Measurements from ENCODE around the gene KLC3. TPM values are rescaled to one million over a fixed set of nuclear protein-coding genes. Genes with fewer than 3 reads are reported as not detected.

The KLC3 gene
- total and polyA plus RNA-seq, 2 of the 8 experiments (the other 6 are each of a cell fraction or from before 2014, with no cell fraction given) = 1.3 to 2.8 TPM

GRCh38 chr19:45306040-45306439 lies 34.5 kb upstream of the KLC3 start:
- Histone ChIP-seq H4K8ac (ENCODE audit: extremely low read depth, insufficient read depth, low read length) (no peak overlapping the region), H3K9ac (replicated peaks in 1 of 4; ENCODE audit: extremely low read depth in 1 of 4, low read depth in 3 of 4, low read length in 3 of 4) (no peak overlapping the region), H3K9me3 (ENCODE audit: insufficient read depth in 2 of 2, low read depth in 1 of 2, low read length in 1 of 2) (no peaks in the 10 kb centered on the region), H2AFZ (ENCODE audit: low read length) (no peak overlapping the region), H3K4ac (replicated peaks; ENCODE audit: insufficient read length, low read depth, low read length) (no peak overlapping the region), H2BK5ac (ENCODE audit: low read depth, low read length) (no peak overlapping the region), H3K79me1 (ENCODE audit: low read depth, low read length) (no peaks in the 10 kb centered on the region), H3K56ac (replicated peaks; ENCODE audit: insufficient read length, low read depth, low read length) (no peak overlapping the region), H2BK120ac (replicated peaks; ENCODE audit: low read depth, low read length) (no peak overlapping the region), H3K79me2 (ENCODE audit: control insufficient read depth in 1 of 2, insufficient read depth in 2 of 2, low read length in 2 of 2) (no peaks in the 10 kb centered on the region), H3K36me3 (ENCODE audit: control insufficient read depth in 2 of 4, insufficient read depth in 4 of 4, low read length in 3 of 4) (no peaks in the 10 kb centered on the region; a peak in 1 of 8 replicates), H2AK5ac (ENCODE audit: low read depth, low read length) (peak overlapping the region; percentile 86; the same call in 1 of the 2 replicates), H3K4me3 (ENCODE audit: extremely low read depth in 1 of 4, insufficient read depth in 2 of 4, low read depth in 3 of 4, low read length in 4 of 4) (no peak overlapping the region), H3K14ac (ENCODE audit: insufficient read length) (no peak overlapping the region), H3K4me2 (ENCODE audit: insufficient read depth in 1 of 2, low read depth in 2 of 2, low read length in 2 of 2) (peak overlapping the region in 1 of 2 experiments; percentile 42; a peak in 1 of 4 replicates), H3K23ac (ENCODE audit: insufficient read length) (no peak overlapping the region), H3K27me3 (replicated peaks in 1 of 4; ENCODE audit: control insufficient read depth in 3 of 4, extremely low read depth in 1 of 4, insufficient read depth in 3 of 4, low read length in 3 of 4) (peaks cover 0 to 13% (median 10%) of the 10 kb centered on the region in 4 experiments; a peak in 3 of 7 replicates), H3K4me1 (replicated peaks in 1 of 4; ENCODE audit: control insufficient read depth in 3 of 4, insufficient read depth in 4 of 4, low read length in 3 of 4) (no peaks in the 10 kb centered on the region; a peak in 2 of 7 replicates), H4K5ac (ENCODE audit: insufficient read length, low read depth, low read length) (no peak overlapping the region), H2BK15ac (ENCODE audit: low read length) (no peak overlapping the region), H2BK12ac (ENCODE audit: low read depth, low read length) (no peak overlapping the region), H3K18ac (ENCODE audit: extremely low read depth, low read length) (0 out of 2 replicates have a peak overlapping the region, but pooled peaks have one; percentile 60), H3K23me2 (ENCODE audit: low read depth, low read length) (no peaks in the 10 kb centered on the region), H4K91ac (replicated peaks; ENCODE audit: insufficient read length, low read length) (no peak overlapping the region), H2BK20ac (ENCODE audit: low read length) (no peak overlapping the region), H4K20me1 (replicated peaks in 1 of 2; ENCODE audit: control insufficient read depth in 1 of 2, insufficient read depth in 2 of 2, low read length in 2 of 2) (no peaks in the 10 kb centered on the region), H3K27ac (ENCODE audit: low read depth, low read length) (no peak overlapping the region)
- FAIRE-seq (no peak), DNase-seq (ENCODE audit: low read depth in 1 of 2, low spot score in 2 of 2) (no peak)
- POLR2A ChIA-PET (ENCODE audit: partially characterized antibody) = interaction anchor here (1.4 to 1.6 kb wide), 2 partner anchors 19 to 187 kb away, joined by 3 to 4 read pairs; no protein-coding TSS in a partner anchor
- 83% methylated on average over 9 of the region's 9 CpGs; no CpG with 5 or more reads in 1 of the 2 experiments for WGBS, 2 experiments (ENCODE audit: extremely low coverage in 1 of 2, insufficient coverage in 1 of 2, insufficient read length in 1 of 2, insufficient replicate concordance in 2 of 2, low coverage in 1 of 2, low lambda C conversion rate in 2 of 2, missing lambda C conversion rate in 1 of 2)
- CTCF ChIA-PET (ENCODE audit: partially characterized antibody) = interaction anchor here (0.9 to 1.9 kb wide), 4 partner anchors 10 to 67 kb away, joined by 3 to 7 read pairs (median 3); no protein-coding TSS in a partner anchor
- TF ChIP-seq BACH1 (IDR thresholded peaks at IDR 0.05; ENCODE audit: low read length) (no peak), CHD2 (IDR thresholded peaks at IDR 0.05; ENCODE audit: low read length) (no peak), TBP (IDR thresholded peaks at IDR 0.05; ENCODE audit: low read depth, low read length) (no peak), JUND (IDR thresholded peaks at IDR 0.05; ENCODE audit: low read length) (no peak)

All from H1 (cell line).